IPS-11a (cell line): ENCODE data around the gene OGDH.
"Not testable (repeated sequence)": the region's sequence is repeated elsewhere in the genome, so short reads cannot be mapped to it uniquely, and the experiment has no call there.

Experiments
- H3K4me3 ChIP-seq: one replicate; pipeline ENCODE4 v1.5.1; 2013; ENCODE audit warnings: low read depth, low read length, control low read depth

The OGDH gene

GRCh38 chr7:44580945-44581878 is 25.2 kb upstream of the OGDH start:
- H3K4me3 ChIP-seq: peak overlapping the region; percentile 82

- H3K4me3 ChIP-seq: peak within 1 kb of the TSS; percentile 82
These were observed 24.4 kb upstream of the OGDH start, which contains the start of gene TMED4 for GRCh38 chr7:44581879-44582603. Gene TMED4, minus strand, starts transcription at chr7:44582231. Its CDS starts 25 bp downstream, at chr7:44582206.

DNA sequence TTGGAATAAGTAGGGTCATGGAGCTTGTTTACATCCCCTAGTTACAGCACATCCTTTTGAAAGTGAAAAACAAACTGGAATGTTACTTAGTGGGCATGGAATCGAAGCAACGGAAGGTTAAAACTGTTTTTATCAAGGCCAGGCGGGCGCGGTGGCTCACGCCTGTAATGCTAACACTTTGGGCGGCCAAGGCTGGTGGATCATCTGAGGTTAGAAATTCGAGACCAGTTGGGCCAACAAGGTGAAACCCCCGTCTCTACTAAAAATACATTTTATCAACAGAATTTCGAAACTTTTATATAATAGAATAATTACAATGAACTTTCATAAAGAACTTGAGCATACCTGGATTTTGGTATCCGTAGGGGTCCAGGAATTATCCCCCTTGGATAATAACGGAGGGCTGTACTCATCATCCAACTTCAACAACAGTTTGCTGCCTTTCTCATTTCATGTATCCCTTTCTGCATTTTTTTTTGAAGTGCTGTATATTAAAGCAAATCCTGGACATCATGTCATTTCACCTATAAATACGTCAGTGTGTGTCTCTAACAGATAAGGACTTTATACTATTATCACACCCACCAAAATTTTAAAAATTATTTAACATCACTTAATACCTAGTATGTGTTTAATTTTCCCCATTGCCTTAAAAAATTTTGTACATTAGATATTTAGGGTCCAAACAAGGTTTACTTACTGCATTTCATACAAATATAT is 23.1 kb upstream of the OGDH start:
- peak overlapping the region; percentile 82 for H3K4me3 ChIP-seq

GRCh38 chr7:44587843-44588711 is 18.4 kb upstream of the OGDH start:
- no peak overlapping the region for H3K4me3 ChIP-seq

- H3K4me3 ChIP-seq: no peak overlapping the region
These were observed 15.5 kb upstream of the OGDH start for GRCh38 chr7:44590910-44591309.

- no peak overlapping the region for H3K4me3 ChIP-seq
These were observed 10.3 kb upstream of the OGDH start for GRCh38 chr7:44595934-44596635.

DNA sequence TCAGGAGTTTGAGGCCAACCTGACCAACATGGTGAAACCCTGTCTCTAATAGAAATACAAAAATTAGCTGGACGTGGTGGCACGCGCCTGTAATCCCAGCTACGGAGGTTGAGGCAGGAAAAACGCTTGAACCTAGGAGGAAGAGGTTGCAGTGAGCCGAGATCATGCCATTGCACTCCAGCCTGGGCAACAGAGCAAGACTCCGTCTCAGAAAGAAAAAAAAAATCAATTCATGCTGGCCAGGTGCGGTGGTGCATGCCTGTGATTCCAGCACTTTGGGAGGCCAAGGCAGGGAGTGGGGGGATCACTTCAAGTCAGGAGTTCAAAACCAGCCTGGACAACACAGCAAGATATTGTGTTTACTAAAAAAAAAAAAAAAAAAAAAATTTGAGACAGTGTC is 9.2 kb upstream of the OGDH start:
- H3K4me3 ChIP-seq: not testable (repeated sequence)

GRCh38 chr7:44599222-44599621 is 7.2 kb upstream of the OGDH start:
- no peak overlapping the region for H3K4me3 ChIP-seq

GRCh38 chr7:44602576-44602910 is 3.9 kb upstream of the OGDH start:
- no peak overlapping the region for H3K4me3 ChIP-seq

DNA sequence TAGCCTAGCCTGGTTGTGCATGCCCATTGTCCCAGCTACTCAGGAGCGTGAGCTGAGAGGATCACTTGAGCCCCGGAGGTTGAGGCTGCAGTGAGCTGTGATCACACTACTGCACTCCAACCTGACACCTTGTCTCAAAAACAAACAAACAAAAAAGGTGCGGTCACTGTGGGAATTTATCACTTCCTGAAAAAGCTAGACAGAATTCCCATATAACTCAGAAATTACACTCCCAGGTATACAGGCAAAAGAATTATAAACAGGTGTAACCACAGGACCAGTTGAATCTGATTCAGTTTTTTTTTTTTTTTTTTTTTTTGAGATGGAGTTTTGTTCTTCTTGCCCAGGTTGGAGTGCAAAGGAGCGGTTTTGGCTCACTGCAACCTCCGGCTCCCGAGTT is 3.2 kb upstream of the OGDH start:
- H3K4me3 ChIP-seq: no peak overlapping the region

DNA sequence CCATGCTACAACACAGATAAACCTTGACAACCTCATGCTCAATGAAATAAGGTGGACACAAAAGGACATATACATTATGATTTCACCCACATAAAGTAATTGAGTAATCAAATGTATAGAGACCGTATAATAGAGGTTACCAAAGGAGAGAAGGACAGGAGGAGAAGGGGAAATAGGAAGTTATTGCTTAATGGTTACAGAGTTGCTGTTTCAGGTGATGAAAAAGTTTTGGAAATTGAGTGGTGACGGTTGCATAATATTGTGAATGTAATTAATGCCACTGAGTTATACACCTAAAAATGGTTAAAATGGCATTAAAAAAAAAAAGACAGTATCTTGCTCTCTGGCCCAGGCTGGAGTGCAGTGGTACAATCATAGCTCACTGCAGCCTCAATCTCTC is 1.5 kb upstream of the OGDH start:
- H3K4me3 ChIP-seq: no peak overlapping the region

DNA sequence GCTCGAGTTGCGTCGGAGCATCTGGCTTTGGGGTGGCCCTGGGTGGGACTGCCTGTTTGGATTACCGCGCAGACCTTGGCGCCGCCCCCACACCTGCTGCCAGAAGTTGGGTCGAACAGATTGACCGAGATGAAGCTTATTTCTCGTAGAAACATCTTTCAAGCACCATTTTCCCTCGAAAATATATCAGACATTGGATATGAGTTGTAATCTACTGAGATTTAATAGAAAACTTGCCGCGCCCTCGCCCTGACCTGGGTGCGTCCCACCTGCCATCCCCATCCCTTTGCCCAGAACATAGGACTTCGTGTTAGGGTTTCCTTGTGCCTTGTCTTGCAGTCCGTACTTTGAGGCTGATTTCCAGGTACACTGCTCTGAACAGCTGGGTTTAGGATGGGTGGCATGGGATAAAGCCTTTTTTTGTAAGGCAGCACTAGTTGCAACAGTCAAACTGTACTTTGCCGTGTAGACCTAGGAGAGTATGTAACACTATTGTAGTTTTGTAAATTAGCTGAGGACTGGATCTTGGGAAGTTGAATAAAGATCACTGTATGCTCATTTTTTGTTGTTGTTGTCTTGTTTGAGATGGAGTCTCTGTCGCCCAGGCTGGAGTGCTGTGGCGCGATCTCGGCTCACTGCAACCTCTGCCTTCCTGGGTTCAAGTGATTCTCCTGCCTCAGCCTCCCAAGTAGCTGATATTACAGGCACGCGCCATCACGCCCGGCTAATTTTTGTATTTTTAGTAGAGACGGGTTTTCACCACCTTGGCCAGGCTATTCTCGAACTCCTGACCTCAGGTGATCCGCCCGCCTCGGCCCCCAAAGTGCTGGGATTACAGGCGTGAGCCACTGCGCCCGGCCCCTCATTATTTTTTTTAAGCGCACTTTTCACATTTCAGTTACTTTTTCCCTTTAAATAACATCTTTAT is 978 bp downstream of the OGDH start:
- H3K4me3 ChIP-seq: peak overlapping the region; percentile 72

DNA sequence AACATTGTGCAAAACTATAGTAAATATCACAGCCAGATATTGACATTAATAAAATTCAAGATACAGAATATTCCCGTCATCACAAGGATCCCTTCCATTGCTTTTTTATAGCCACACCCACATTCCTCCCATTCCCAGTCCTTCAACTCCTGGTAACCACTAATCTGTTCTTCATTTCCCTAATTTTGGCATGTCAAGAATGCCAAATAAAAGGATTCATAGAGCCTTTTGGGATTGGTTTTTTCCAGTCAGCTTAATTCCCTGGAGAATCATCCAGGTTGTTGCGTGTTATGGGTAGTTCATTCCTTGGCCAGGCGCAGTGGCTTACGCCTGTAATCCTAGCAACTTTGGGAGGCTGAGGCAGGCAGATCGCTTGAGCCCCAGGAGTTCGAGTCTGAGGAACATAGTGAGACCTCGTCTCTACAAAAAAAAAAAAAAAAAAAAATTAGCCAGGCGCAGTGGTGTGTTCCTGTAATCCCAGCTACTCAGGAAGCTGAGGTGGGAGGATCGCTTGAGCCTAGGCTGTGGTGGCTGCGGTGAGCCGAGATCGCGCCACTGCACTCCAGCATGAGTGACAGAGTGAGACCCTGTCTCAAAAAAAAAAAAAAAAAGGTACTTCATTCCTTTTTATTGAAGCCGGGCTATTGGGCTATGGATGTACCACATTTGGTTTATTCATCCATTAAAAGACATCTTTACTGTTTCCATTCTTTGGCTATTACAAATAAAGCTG is 2.7 kb downstream of the OGDH start:
- H3K4me3 ChIP-seq: no peak overlapping the region

DNA sequence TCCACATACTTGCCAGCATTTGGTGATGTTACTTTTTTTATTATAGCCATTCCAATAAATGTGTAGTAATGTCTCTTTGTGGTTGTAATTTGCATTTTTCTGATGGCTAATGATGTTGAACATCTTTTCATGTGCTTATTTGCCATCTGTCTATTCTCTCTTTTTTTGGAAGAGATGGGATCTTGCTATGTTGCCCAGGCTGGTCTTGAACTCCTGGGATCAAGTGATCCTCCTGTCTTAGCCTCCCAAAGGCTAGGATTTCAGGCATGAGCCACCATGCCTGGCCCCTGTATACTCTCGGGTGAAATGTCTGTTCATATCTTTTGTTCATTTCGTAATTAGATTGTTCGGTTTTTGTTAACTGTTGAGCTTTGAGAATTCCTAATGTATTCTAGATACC is 3.4 kb downstream of the OGDH start:
- H3K4me3 ChIP-seq: no peak overlapping the region

- H3K4me3 ChIP-seq: no peak overlapping the region
These were observed 8.8 kb downstream of the OGDH start for GRCh38 chr7:44615149-44615611.

GRCh38 chr7:44615793-44616192 is 9.4 kb downstream of the OGDH start:
- H3K4me3 ChIP-seq: no peak overlapping the region

DNA sequence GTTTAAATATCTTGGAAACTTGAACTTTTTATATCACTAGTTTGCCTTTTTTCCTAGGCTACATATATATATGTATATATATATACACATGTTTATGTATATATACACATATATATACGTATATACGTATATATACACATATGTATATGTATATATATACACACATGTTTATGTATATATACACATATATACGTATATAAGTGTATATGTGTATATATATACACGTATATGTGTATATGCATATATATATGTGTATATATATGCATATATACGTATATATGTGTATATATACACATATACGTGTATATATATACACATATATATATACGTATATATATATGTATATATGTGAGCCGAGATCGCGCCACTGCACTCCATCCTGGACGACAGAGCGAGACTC is 10.1 kb downstream of the OGDH start:
- H3K4me3 ChIP-seq: no peak overlapping the region

GRCh38 chr7:44617225-44617890 is 10.9 kb downstream of the OGDH start:
- no peak overlapping the region for H3K4me3 ChIP-seq
